Measurements from ENCODE around the gene TMSB10. TPM values are rescaled to one million over a fixed set of nuclear protein-coding genes. Genes with fewer than 3 reads are reported as not detected.

Gene TMSB10
- total and polyA plus RNA-seq, 8 donors, result 134 to 1,099 (median 328) TPM

- intact Hi-C loops (cut with DNase I), result no loop called here
These were observed 41.0 kb downstream of the TMSB10 start for GRCh38 chr2:84946204-84947009.

GRCh38 chr2:84947010-84947593 is 41.6 kb downstream of the TMSB10 start:
- WGBS, 2 donors, result 83 to 84% methylated on average over 10 of the region's 10 CpGs
- Histone ChIP-seq H3K9me3 (no peaks in the 10 kb centered on the region), H3K27me3 (no peaks in the 10 kb centered on the region), H3K4me3 (no peak overlapping the region), H3K27ac (no peak overlapping the region), H3K4me1 (no peaks in the 10 kb centered on the region), H3K36me3 (no peaks in the 10 kb centered on the region)
- DNase-seq (no peak), FAIRE-seq (no peak), ATAC-seq (no peak)
- intact Hi-C loops (cut with DNase I), result no loop called here
- TF ChIP-seq CTCF (IDR thresholded peaks at IDR 0.05), result no peak

More at GRCh38 chr2:84946204-84947009, 41.0 kb downstream of the TMSB10 start:
- Histone ChIP-seq H3K27ac (no peak overlapping the region), H3K36me3 (no peaks in the 10 kb centered on the region), H3K27me3 (no peaks in the 10 kb centered on the region), H3K4me3 (no peak overlapping the region), H3K4me1 (no peaks in the 10 kb centered on the region), H3K9me3 (no peaks in the 10 kb centered on the region)
- FAIRE-seq, result no peak
- TF ChIP-seq CTCF (IDR thresholded peaks at IDR 0.05), result no peak
- WGBS, 2 donors, result 82 to 87% methylated on average over 12 of the region's 12 CpGs
- peak in 1 of 6 donors; percentile 49 for DNase-seq
- ATAC-seq, result peak in 3 of 4 donors; percentile 57 to 66 (median 62)

GRCh38 chr2:84953535-84953934 is 48.1 kb downstream of the TMSB10 start:
- no peak for DNase-seq
- WGBS, 2 donors, result 83% methylated on average over 3 of the region's 3 CpGs

GRCh38 chr2:84954329-84954728 is 48.9 kb downstream of the TMSB10 start:
- no peak overlapping the region for H3K27ac ChIP-seq
- H3K9me3 ChIP-seq, result no peaks in the 10 kb centered on the region
- no peaks in the 10 kb centered on the region for H3K36me3 ChIP-seq
- ATAC-seq, result no peak
- H3K4me1 ChIP-seq, result peaks cover 7 to 22% (median 18%) of the 10 kb centered on the region in 3 donors
- peak in 1 of 6 donors; percentile 3 for DNase-seq
- no peak overlapping the region for H3K4me3 ChIP-seq
- FAIRE-seq, result no peak
- 92 to 94% methylated on average over 6 of the region's 6 CpGs for WGBS, 2 donors
- no peaks in the 10 kb centered on the region for H3K27me3 ChIP-seq
- TF ChIP-seq CTCF (IDR thresholded peaks at IDR 0.05), result no peak
- intact Hi-C loops (cut with DNase I), result no loop called here

More at GRCh38 chr2:84953535-84953934, 48.1 kb downstream of the TMSB10 start:
- Histone ChIP-seq H3K27me3 (no peaks in the 10 kb centered on the region), H3K36me3 (no peaks in the 10 kb centered on the region), H3K27ac (no peak overlapping the region), H3K9me3 (no peaks in the 10 kb centered on the region), H3K4me1 (peaks cover 3 to 14% (median 10%) of the 10 kb centered on the region in 3 donors), H3K4me3 (no peak overlapping the region)
- ATAC-seq (no peak), FAIRE-seq (no peak)
- intact Hi-C loops (cut with DNase I), result no loop called here
- TF ChIP-seq CTCF (IDR thresholded peaks at IDR 0.05), result no peak

Other genes starting within 250 kb of the TMSB10 start
- under 1 TPM in 5 of 6 donors, not detected in 1; 0.19 to 0.59 (median 0.28) TPM for gene TRABD2A, start 24.6 kb upstream of the TMSB10 start, total RNA-seq
- gene TRABD2A, start 24.6 kb upstream of the TMSB10 start, polyA plus RNA-seq, result under 1 TPM; 0.27 to 0.33 TPM
- 100 to 1,000 TPM in 1 of 6 donors, 10 to 100 TPM in 5; 58.1 to 102 (median 82.3) TPM for gene KCMF1, start 65.5 kb downstream of the TMSB10 start, total RNA-seq
- 10 to 100 TPM in 1 of 2 donors, 1 to 10 TPM in 1; 9.9 to 31.1 TPM for gene KCMF1, start 65.5 kb downstream of the TMSB10 start, polyA plus RNA-seq
- 1 to 10 TPM; 1.1 to 3.6 (median 1.7) TPM for gene TCF7L1, start 227.7 kb downstream of the TMSB10 start, total RNA-seq
- 1 to 10 TPM; 3.1 to 4.0 TPM for gene TCF7L1, start 227.7 kb downstream of the TMSB10 start, polyA plus RNA-seq

All from pancreas (tissue), 10 donors.